Fibroblast of the conjunctiva (primary cell): ENCODE data around the gene CNTNAP2.

Experiments
- DNase-seq: peaks from one replicate; pipeline ENCODE4 v3.0.0-alpha.2; 2010; ENCODE audit warnings: low read depth

CNTNAP2 gene

GRCh38 chr7:148105853-148106252 lies 1989.3 kb downstream of the CNTNAP2 start:
- DNase-seq = no peak

- no peak for DNase-seq
Observed at GRCh38 chr7:148107443-148108127, 1991.0 kb downstream of the CNTNAP2 start.

- no peak for DNase-seq
Observed at GRCh38 chr7:148108381-148108780, 1991.8 kb downstream of the CNTNAP2 start.

- DNase-seq = no peak
Observed at GRCh38 chr7:148110097-148110868, 1993.7 kb downstream of the CNTNAP2 start.

- DNase-seq = no peak
Observed at GRCh38 chr7:148114804-148115203, 1998.2 kb downstream of the CNTNAP2 start.

- no peak for DNase-seq
Observed at GRCh38 chr7:148115308-148115707, 1998.7 kb downstream of the CNTNAP2 start.

GRCh38 chr7:148116195-148116594 lies 1999.6 kb downstream of the CNTNAP2 start:
- DNase-seq = no peak

GRCh38 chr7:148116829-148117403 lies 2000.3 kb downstream of the CNTNAP2 start:
- DNase-seq = no peak

DNA sequence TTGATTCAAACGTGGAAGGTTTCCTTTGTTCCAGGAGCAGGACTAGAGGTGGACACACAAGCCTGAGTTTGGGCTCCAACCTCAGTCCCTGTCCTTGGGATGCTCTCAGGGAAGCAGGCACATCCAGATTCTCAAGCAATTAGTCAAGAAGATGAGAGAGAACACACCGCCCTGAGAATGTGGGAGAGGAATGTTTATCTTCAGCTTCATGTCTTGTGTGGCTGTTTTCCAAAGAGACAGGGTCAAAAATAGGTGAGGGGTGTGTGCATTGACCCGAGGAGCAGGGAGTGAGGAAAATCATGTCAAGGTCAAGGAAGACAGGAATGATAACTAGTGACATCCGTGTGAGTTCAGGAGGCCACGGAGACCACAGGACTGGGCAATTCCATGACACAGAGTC lies 2001.8 kb downstream of the CNTNAP2 start:
- DNase-seq = no peak

DNA sequence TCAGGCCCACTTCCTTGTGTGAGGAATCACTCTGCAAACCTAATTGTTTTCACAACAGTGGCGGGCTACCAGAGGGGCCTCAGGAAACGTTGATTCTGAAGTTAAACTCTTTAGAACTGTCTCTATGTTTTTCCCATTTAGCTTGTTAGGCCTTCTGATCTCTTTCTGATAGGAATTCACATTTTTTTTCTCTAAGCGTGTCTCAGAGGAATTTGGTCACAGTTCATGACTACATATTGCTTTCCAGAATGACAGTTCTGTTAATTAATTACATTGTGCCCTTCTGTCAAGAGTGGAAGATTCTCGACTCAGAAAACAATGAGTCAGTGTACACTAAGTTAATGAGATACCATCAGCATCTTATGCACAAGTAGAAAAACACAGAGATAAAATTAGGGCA lies 2004.8 kb downstream of the CNTNAP2 start:
- no peak for DNase-seq

GRCh38 chr7:148121847-148122246 lies 2005.2 kb downstream of the CNTNAP2 start:
- no peak for DNase-seq

GRCh38 chr7:148124477-148124876 lies 2007.9 kb downstream of the CNTNAP2 start:
- no peak for DNase-seq

DNA sequence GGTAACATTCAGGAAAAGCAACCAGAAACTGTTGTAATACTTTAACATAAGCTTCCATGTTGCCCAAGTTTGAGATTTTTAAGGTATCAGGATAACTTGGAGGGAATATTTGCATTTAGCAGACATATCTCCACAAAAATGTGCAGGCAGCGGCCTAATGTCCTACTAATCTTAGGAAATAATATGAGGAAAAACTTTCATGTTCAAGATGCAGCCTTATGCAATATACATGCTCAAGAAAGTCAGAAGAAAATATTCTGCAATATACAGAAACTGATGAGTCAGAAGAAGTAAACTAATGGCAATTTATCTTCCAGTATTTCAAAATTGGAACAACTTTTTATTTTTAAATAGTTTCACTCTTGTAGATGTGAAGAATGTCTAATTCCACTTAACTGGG lies 2010.8 kb downstream of the CNTNAP2 start:
- DNase-seq = no peak

DNA sequence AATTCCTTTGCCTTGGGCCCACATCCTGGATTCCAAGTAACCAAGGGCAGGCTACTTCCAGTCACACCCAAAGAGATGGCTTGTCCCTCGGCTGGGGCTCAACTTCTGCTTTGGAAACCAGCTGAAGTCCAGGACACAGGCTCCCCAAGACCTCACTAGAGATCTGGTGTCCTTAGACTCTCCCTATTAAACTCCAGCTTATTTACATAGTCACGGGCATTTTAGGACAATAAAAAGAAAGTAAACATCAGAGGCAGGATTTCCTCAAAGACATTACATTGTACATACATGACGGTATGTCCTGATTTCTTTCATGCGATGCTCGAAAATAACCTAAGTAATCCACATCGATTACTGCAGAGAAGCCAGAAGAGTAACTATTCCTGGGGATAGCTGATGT lies 2012.4 kb downstream of the CNTNAP2 start:
- DNase-seq = no peak

DNA sequence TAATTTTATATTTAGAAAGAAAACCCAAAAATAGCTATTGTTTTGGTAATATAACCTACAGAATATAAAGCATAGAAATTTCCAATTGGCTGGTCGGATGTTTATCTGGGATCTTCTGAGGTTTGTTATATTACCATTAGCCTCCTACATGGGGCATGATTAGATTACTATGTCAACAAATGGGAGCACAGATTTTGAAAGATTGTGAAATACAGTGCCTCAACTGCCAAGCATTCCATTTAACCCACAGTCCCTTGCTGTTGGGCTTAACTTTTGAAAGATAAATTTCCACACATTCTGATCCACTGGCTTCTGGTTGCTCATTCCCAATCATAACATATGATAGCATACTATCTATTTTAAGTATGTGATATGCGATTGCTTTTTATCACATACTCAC lies 2018.5 kb downstream of the CNTNAP2 start:
- no peak for DNase-seq

- no peak for DNase-seq
Observed at GRCh38 chr7:148135997-148136396, 2019.4 kb downstream of the CNTNAP2 start.

DNA sequence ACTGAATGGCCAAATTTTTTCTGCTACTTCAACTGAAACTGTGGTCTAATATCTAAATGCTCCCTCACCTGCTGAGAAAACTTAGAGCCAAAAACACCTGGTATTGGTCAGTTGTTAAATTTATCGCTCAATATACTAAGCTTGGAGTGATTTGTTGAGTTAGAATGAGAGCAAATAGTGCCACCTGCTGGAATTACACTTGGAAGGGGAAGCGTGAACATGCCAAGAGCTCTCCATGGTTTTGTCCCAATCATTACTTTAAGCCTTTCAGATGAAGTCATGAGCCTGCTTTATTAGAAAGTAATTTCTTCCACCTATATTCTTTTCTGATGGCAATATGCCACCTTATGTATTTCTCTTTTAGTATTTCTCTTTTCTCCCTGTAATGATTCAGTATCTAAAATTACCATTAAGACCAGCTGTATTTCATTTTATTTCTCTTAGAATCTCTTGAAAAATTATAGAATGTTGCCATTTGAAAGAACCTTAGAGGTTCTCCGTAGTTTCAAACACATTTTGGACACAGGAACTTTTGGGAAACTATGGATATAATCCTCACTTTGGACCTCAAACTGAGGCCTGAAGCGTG lies 2026.2 kb downstream of the CNTNAP2 start:
- DNase-seq = peak; percentile 21

DNA sequence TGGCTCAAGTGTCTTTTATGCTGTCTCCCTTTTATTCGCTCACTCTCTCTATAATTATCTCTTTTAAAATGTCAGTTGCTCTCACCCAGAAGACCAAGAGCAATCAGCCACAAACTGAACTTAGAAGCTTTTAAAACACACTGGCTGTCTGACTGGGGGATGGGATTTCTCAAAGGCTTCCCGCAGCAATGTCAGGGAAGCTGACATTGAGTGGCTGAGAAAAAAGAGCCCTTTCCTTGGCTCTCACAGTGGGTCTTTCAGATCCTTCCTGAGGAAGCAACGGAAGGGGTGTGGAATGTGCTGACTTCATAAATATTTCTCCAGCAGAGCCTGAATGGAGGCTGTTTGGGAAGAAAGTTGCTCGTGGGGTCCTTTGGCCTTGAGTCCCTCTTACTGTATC lies 2028.2 kb downstream of the CNTNAP2 start:
- DNase-seq = no peak

DNA sequence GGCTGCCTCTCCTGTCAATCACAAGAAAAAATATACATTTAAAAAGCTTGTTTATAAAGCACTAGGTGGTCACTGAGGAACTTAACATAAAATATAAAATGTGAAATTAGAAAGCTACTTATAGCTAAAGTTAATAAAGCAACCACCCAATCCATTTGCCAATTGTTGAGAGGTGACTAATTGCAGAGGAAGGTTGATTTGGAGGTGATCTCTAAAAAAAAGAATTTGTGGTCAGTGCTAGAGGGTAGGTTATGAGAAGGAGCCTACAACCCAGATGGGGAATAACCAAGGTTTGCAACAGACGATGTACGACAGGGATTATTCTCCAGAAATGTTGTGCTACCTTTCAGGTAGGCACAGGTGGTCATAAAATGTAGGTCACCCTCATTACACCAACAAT lies 2029.7 kb downstream of the CNTNAP2 start:
- DNase-seq = no peak

DNA sequence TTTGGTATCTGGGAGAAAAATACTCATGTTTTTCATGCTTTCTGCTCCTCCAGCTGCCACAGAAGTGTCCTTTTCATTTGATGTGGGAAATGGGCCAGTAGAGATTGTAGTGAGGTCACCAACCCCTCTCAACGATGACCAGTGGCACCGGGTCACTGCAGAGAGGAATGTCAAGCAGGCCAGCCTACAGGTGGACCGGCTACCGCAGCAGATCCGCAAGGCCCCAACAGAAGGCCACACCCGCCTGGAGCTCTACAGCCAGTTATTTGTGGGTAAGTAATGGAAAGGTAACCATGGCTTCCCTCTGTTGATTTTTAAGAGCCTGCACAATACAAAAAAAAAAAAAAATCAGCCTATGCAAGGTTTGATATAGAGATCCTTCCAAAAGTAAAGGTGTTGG lies 2030.8 kb downstream of the CNTNAP2 start:
- DNase-seq = no peak

DNA sequence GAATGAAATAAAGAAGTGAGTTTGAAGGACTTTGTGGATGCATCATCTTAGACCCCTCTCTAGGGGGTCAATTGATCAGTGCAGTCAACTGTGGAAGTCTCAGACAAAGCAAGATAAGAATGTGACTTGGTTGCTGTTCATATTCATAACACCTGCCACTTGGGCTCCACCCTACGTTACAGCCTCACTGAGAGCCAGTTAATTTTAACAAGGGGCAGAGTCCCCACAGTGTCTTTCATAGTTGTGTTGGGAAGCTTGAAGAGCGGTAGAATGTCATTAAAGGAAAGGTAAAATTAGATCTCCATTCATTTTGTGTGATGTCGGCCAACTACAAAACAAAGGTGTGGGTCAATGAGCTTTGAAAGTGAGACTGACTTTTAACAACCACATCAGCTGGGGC lies 2031.9 kb downstream of the CNTNAP2 start:
- no peak for DNase-seq

DNA sequence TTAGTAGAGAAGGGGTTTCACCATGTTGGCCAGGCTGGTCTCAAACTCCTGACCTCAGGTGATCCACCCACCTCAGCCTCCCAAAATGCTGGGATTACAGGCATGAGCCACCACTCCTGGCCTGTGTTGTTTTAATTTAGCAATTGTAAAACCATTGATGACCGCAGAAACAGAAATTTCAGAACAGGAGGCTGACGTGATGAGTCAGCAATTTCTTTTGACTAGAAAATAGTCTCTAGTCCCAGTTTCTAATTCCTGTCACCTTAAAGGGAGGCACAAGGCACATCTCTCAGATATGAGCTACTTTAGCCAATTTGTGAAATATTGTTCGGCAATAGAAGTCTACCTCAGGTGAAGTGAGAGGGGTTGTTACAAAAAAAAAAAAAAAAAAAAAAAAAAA lies 2033.1 kb downstream of the CNTNAP2 start:
- no peak for DNase-seq

DNA sequence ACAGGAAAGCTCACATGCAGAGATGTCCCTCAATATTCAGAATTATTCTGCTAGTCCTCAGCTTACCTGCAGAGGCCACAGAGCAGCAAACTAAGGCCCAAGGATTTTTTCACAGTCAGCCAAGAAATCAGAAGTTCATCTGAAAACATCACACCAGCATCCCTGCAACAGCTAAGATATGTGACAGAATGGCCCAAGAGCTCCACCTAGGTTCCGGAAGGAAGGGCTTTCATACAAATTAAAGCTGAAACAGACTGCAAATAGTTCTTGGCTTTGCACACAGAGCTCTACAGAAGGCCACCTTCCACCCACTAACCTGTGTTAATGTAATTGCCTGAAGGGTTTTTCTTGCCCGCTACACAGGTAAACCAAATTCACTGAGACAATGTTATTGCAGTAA lies 2035.2 kb downstream of the CNTNAP2 start:
- DNase-seq = no peak
